Measurements from ENCODE around the gene RIN1.

The RIN1 gene

GRCh38 chr11:66343176-66343575 lies 6.9 kb upstream of the RIN1 start:
- H3K9me3 ChIP-seq (ENCODE audit: control insufficient read depth, low read length) = no peaks in the 10 kb centered on the region
- no peak overlapping the region for H2AK5ac ChIP-seq (ENCODE audit: low read length, severe bottlenecking)
- peaks cover 50% of the 10 kb centered on the region for H3K4me1 ChIP-seq (ENCODE audit: control insufficient read depth, insufficient read depth, low read depth, low read length)
- no peaks in the 10 kb centered on the region for H3K27me3 ChIP-seq (ENCODE audit: control insufficient read depth in 1 of 2, insufficient read depth in 1 of 2, low read length in 2 of 2)
- no peak overlapping the region for H3K23ac ChIP-seq (ENCODE audit: low read length in 2 of 2)
- H2BK15ac ChIP-seq (ENCODE audit: low read depth, poor library complexity, severe bottlenecking) = no peak overlapping the region
- no peak overlapping the region for H3K14ac ChIP-seq (ENCODE audit: low read length in 2 of 2)
- H3K79me1 ChIP-seq (replicated peaks; ENCODE audit: low read length, poor library complexity, severe bottlenecking) = peaks cover 41% of the 10 kb centered on the region
- peak overlapping the region; percentile 87 for H3K4me2 ChIP-seq (ENCODE audit: low read length, poor library complexity, severe bottlenecking)
- peak overlapping the region; percentile 98 for H3K9ac ChIP-seq (ENCODE audit: low read length)
- no peak overlapping the region for H3K18ac ChIP-seq (ENCODE audit: low read depth in 1 of 2, low read length in 2 of 2)
- H4K8ac ChIP-seq (ENCODE audit: low read length) = no peak overlapping the region
- DNase-seq = no peak
- no peak overlapping the region for H2BK12ac ChIP-seq (ENCODE audit: low read length in 2 of 2)
- no peak overlapping the region for H4K91ac ChIP-seq (ENCODE audit: low read length)
- peak overlapping the region; percentile 71 for H3K27ac ChIP-seq (ENCODE audit: low read length, poor library complexity, severe bottlenecking)
- no peak overlapping the region for H2AFZ ChIP-seq (ENCODE audit: low read depth, low read length)
- H3K4ac ChIP-seq (ENCODE audit: low read depth in 1 of 2, low read length in 2 of 2) = no peak overlapping the region
- 91% methylated on average over 8 of the region's 8 CpGs for WGBS
- no peak overlapping the region for H3K4me3 ChIP-seq (ENCODE audit: insufficient read depth in 1 of 2, low read depth in 1 of 2, low read length in 2 of 2)
- H3K36me3 ChIP-seq (ENCODE audit: control insufficient read depth in 1 of 2, insufficient read depth in 2 of 2, low read depth in 1 of 2, low read length in 2 of 2) = peaks cover 42 to 47% of the 10 kb centered on the region in 2 experiments
- H2BK5ac ChIP-seq (ENCODE audit: low read depth, low read length, poor library complexity, severe bottlenecking) = no peak overlapping the region
- H2BK120ac ChIP-seq (ENCODE audit: low read depth, low read length) = no peak overlapping the region

DNA sequence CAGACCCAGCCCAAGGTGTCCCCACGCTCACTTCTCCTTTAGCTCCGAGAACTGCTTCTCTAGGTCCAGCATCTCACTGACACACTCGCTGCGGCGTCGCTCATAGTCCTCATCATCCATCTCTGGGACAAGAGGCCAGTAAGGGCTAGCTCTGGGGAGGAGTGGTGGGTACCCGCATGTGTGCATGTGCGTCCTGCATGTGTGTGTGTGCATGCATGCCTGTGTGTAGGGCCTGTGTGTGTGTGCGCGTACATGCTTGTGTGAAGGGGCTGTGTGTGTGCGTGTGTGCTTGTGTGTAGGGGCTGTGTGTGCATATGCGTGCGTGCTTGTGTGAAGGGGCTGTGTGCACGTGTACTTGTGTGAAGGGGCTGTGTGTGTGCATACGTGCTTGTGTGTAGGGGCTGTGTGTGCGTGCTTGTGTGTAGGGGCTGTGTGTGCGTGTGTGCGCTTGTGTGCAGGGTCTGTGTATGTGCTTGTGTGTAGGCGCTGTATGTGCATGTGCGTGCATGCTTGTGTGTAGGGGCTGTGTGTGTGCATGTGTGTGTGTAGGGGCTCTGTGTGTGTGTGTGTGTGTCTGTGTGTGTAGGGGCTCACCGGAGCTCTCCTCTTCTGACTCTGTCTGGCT lies 5.4 kb upstream of the RIN1 start:
- H3K23ac ChIP-seq (ENCODE audit: low read length in 2 of 2) = no peak overlapping the region
- no peak overlapping the region for H3K14ac ChIP-seq (ENCODE audit: low read length in 2 of 2)
- no peak overlapping the region for H2BK5ac ChIP-seq (ENCODE audit: low read depth, low read length, poor library complexity, severe bottlenecking)
- H3K4ac ChIP-seq (ENCODE audit: low read depth in 1 of 2, low read length in 2 of 2) = no peak overlapping the region
- no peak overlapping the region for H2BK15ac ChIP-seq (ENCODE audit: low read depth, poor library complexity, severe bottlenecking)
- H3K4me1 ChIP-seq (ENCODE audit: control insufficient read depth, insufficient read depth, low read depth, low read length) = peaks cover 59% of the 10 kb centered on the region
- H3K4me2 ChIP-seq (ENCODE audit: low read length, poor library complexity, severe bottlenecking) = no peak overlapping the region
- no peak overlapping the region for H2BK12ac ChIP-seq (ENCODE audit: low read length in 2 of 2)
- H3K79me1 ChIP-seq (replicated peaks; ENCODE audit: low read length, poor library complexity, severe bottlenecking) = peaks cover 39% of the 10 kb centered on the region
- no peak overlapping the region for H3K27ac ChIP-seq (ENCODE audit: low read length, poor library complexity, severe bottlenecking)
- no peak overlapping the region for H3K9ac ChIP-seq (ENCODE audit: low read length)
- H2BK120ac ChIP-seq (ENCODE audit: low read depth, low read length) = no peak overlapping the region
- no peak overlapping the region for H2AFZ ChIP-seq (ENCODE audit: low read depth, low read length)
- H3K4me3 ChIP-seq (ENCODE audit: insufficient read depth in 1 of 2, low read depth in 1 of 2, low read length in 2 of 2) = peak overlapping the region in 1 of 2 experiments; percentile 24
- no peak overlapping the region for H4K91ac ChIP-seq (ENCODE audit: low read length)
- WGBS = 95% methylated on average over 18 of the region's 21 CpGs
- no peak overlapping the region for H2AK5ac ChIP-seq (ENCODE audit: low read length, severe bottlenecking)
- H4K8ac ChIP-seq (ENCODE audit: low read length) = peak overlapping the region; percentile 16
- no peaks in the 10 kb centered on the region for H3K27me3 ChIP-seq (ENCODE audit: control insufficient read depth in 1 of 2, insufficient read depth in 1 of 2, low read length in 2 of 2)
- DNase-seq = no peak
- no peak overlapping the region for H3K18ac ChIP-seq (ENCODE audit: low read depth in 1 of 2, low read length in 2 of 2)
- H3K36me3 ChIP-seq (ENCODE audit: control insufficient read depth in 1 of 2, insufficient read depth in 2 of 2, low read depth in 1 of 2, low read length in 2 of 2) = peaks cover 47 to 52% of the 10 kb centered on the region in 2 experiments
- H3K9me3 ChIP-seq (ENCODE audit: control insufficient read depth, low read length) = no peaks in the 10 kb centered on the region

DNA sequence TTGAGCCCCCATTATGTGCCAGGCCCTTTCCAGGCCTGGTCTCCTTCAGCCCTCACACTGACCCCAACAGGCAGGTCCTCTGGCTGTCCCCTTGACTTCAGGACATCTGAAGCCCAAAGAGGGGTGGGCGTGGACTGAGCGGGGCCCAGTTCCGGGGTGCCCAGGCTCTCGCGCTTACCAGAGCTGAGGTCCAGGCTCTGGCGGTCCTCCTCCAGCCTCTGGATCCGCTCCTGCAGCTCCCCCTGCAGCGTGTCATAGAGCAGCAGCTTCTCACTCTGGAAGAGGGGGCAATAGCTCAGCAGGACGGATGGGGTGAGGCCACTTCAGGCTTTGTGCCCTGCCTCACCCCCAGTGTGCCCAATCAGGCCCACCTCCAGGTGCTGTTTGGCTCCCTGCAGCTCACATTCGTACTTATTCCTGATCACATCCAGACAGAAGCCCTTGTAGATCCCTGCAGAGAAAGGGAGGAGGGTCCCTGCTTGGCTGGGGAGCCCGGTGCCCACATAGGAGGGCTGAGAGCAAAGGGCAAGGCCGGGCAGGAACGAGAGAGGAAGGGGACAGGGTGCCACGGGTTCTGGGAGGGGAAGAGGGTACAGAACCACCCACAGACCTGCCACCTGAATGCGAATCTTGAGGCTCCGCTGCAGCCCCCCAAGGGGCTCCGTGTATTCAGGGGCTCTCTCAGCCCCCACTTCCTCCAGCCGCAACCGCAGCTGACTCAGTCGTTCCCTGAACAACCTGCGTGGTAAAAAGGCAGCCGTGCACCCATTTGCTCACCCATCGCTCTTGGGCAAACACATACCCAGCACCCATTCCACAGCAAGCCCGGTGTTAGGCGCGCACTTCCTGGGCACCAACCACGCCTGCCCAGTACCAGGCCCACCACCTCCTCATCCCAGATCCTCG lies 4.6 kb upstream of the RIN1 start:
- Histone ChIP-seq H3K79me1 (replicated peaks; ENCODE audit: low read length, poor library complexity, severe bottlenecking) (peaks cover 31% of the 10 kb centered on the region), H3K18ac (ENCODE audit: low read depth in 1 of 2, low read length in 2 of 2) (no peak overlapping the region)
- 96% methylated on average over 26 of the region's 28 CpGs for WGBS

More for the DNA sequence above, 4.6 kb upstream of the RIN1 start:
- Histone ChIP-seq H3K27me3 (ENCODE audit: control insufficient read depth in 1 of 2, insufficient read depth in 1 of 2, low read length in 2 of 2) (no peaks in the 10 kb centered on the region), H3K14ac (ENCODE audit: low read length in 2 of 2) (no peak overlapping the region), H3K23ac (ENCODE audit: low read length in 2 of 2) (no peak overlapping the region), H3K4me1 (ENCODE audit: control insufficient read depth, insufficient read depth, low read depth, low read length) (peaks cover 56% of the 10 kb centered on the region), H2AK5ac (ENCODE audit: low read length, severe bottlenecking) (no peak overlapping the region), H3K4ac (ENCODE audit: low read depth in 1 of 2, low read length in 2 of 2) (no peak overlapping the region), H2BK12ac (ENCODE audit: low read length in 2 of 2) (no peak overlapping the region), H3K36me3 (ENCODE audit: control insufficient read depth in 1 of 2, insufficient read depth in 2 of 2, low read depth in 1 of 2, low read length in 2 of 2) (peaks cover 47 to 52% of the 10 kb centered on the region in 2 experiments), H4K8ac (ENCODE audit: low read length) (no peak overlapping the region), H2AFZ (ENCODE audit: low read depth, low read length) (no peak overlapping the region), H2BK120ac (ENCODE audit: low read depth, low read length) (no peak overlapping the region), H3K9me3 (ENCODE audit: control insufficient read depth, low read length) (no peaks in the 10 kb centered on the region), H4K91ac (ENCODE audit: low read length) (no peak overlapping the region), H3K4me3 (ENCODE audit: insufficient read depth in 1 of 2, low read depth in 1 of 2, low read length in 2 of 2) (no peak overlapping the region), H2BK5ac (ENCODE audit: low read depth, low read length, poor library complexity, severe bottlenecking) (no peak overlapping the region), H2BK15ac (ENCODE audit: low read depth, poor library complexity, severe bottlenecking) (no peak overlapping the region), H3K27ac (ENCODE audit: low read length, poor library complexity, severe bottlenecking) (no peak overlapping the region), H3K9ac (ENCODE audit: low read length) (no peak overlapping the region), H3K4me2 (ENCODE audit: low read length, poor library complexity, severe bottlenecking) (no peak overlapping the region)
- no peak for DNase-seq

Measured in mesenchymal stem cell (in vitro differentiated cells and primary cell).